H1 (cell line): ENCODE results near the gene RAB3C. TPM values are rescaled to one million over a fixed set of nuclear protein-coding genes. Genes with fewer than 3 reads are reported as not detected.

Experiments
- CTCF ChIA-PET: fragments of 300-600 bp; sonication (Branson Sonifier 250); formaldehyde crosslinking; loops from one replicate; lab custom pipeline; 2021; ENCODE audit not compliant: partially characterized antibody; lab: Charles Lee
- POLR2A ChIA-PET: fragments of 300-600 bp; sonication (Branson Sonifier 250); formaldehyde crosslinking; loops from one replicate; lab custom pipeline; 2021; ENCODE audit warnings: inconsistent platforms; ENCODE audit not compliant: partially characterized antibody; lab: Charles Lee
- DNase-seq, 2 experiments: peaks; one replicate each; pipeline versions ENCODE4 v3.0.0 to v3.0.0-alpha.2; 2010 to 2022; ENCODE audit warnings: low spot score in 2 of 2, low read depth in 1 of 2, mixed read lengths in 1 of 2
- FAIRE-seq: peaks from 2 replicates; lab custom pipeline; 2011; peaks lifted over from hg19 to GRCh38; lab: Jason Lieb, UNC
- H2AFZ ChIP-seq: 2 replicates; pipeline ENCODE4 v1.8.1; 2012; ENCODE audit warnings: low read length, inconsistent platforms
- H2AK5ac ChIP-seq: 2 replicates; pipeline ENCODE4 v1.6.1; 2013; ENCODE audit warnings: low read depth, low read length
- H2BK120ac ChIP-seq: replicated peaks from 2 replicates; pipeline ENCODE3; 2013; ENCODE audit warnings: low read depth, low read length, inconsistent platforms
- H2BK12ac ChIP-seq: 2 replicates; pipeline ENCODE4 v1.6.1; 2013; ENCODE audit warnings: low read depth, low read length
- H2BK15ac ChIP-seq: 2 replicates; pipeline ENCODE4 v1.6.1; 2013; ENCODE audit warnings: low read length
- H2BK20ac ChIP-seq: 2 replicates; pipeline ENCODE4 v1.6.1; 2013; ENCODE audit warnings: low read length
- H2BK5ac ChIP-seq: 2 replicates; pipeline ENCODE4 v1.6.1; 2013; ENCODE audit warnings: low read depth, low read length
- H3K14ac ChIP-seq: 2 replicates; pipeline ENCODE4 v1.6.1; 2013; ENCODE audit warnings: inconsistent platforms; ENCODE audit not compliant: insufficient read length
- H3K18ac ChIP-seq: 2 replicates; pipeline ENCODE4 v1.6.1; 2013; ENCODE audit warnings: low read length; ENCODE audit errors: extremely low read depth
- H3K23ac ChIP-seq: 2 replicates; pipeline ENCODE4 v1.6.1; 2013; ENCODE audit warnings: inconsistent platforms; ENCODE audit not compliant: insufficient read length
- H3K23me2 ChIP-seq: 2 replicates; pipeline ENCODE4 v1.6.1; 2013; ENCODE audit warnings: low read depth, low read length
- H3K27ac ChIP-seq: 2 replicates; pipeline ENCODE4 v1.6.1; 2011; ENCODE audit warnings: low read depth, low read length, inconsistent platforms
- H3K27me3 ChIP-seq, 4 experiments: replicated peaks in 1 of 4; 1 replicate in 1 of 4; 2 replicates in 3 of 4; pipeline versions ENCODE4 v1.6.1 to v1.8.1; 2011 to 2013; ENCODE audit warnings: low read length in 3 of 4, mild to moderate bottlenecking in 3 of 4, inconsistent platforms in 2 of 4, mixed read lengths in 2 of 4, moderate library complexity in 1 of 4; ENCODE audit not compliant: control insufficient read depth in 3 of 4, insufficient read depth in 3 of 4; ENCODE audit errors: extremely low read depth in 1 of 4
- H3K36me3 ChIP-seq, 4 experiments: 2 replicates each; pipeline versions ENCODE4 v1.6.1 to v1.8.1; 2011 to 2013; ENCODE audit warnings: mild to moderate bottlenecking in 4 of 4, low read length in 3 of 4, moderate library complexity in 2 of 4, control low read depth in 1 of 4, inconsistent platforms in 1 of 4; ENCODE audit not compliant: insufficient read depth in 4 of 4, control insufficient read depth in 2 of 4
- H3K4ac ChIP-seq: replicated peaks from 2 replicates; pipeline ENCODE3; 2013; ENCODE audit warnings: low read length, low read depth, mixed read lengths, inconsistent platforms; ENCODE audit not compliant: insufficient read length
- H3K4me1 ChIP-seq, 4 experiments: replicated peaks in 1 of 4; 1 replicate in 1 of 4; 2 replicates in 3 of 4; pipeline versions ENCODE4 v1.6.1 to v1.8.1; 2011 to 2013; ENCODE audit warnings: low read length in 3 of 4, inconsistent platforms in 2 of 4, mixed read lengths in 1 of 4; ENCODE audit not compliant: insufficient read depth in 4 of 4, control insufficient read depth in 3 of 4
- H3K4me2 ChIP-seq, 2 experiments: 2 replicates each; pipeline versions ENCODE4 v1.6.1 to v1.8.1; 2011 to 2013; ENCODE audit warnings: low read depth in 2 of 2, low read length in 2 of 2, control low read depth in 1 of 2, inconsistent platforms in 1 of 2, mild to moderate bottlenecking in 1 of 2; ENCODE audit not compliant: insufficient read depth in 1 of 2
- H3K4me3 ChIP-seq, 4 experiments: fragments of 200-600, 300-600 bp in 1 of 4; sonication (generic), shearing (Covaris generic), sonication (Bioruptor Twin) in 1 of 4; 2 replicates each; pipeline versions ENCODE4 v1.5.1 to v1.8.1; 2011 to 2016; ENCODE audit warnings: low read length in 4 of 4, low read depth in 3 of 4, control low read depth in 2 of 4, inconsistent platforms in 2 of 4, mild to moderate bottlenecking in 2 of 4, mixed read lengths in 1 of 4, moderate library complexity in 1 of 4; ENCODE audit not compliant: insufficient read depth in 2 of 4; ENCODE audit errors: extremely low read depth in 1 of 4
- H3K56ac ChIP-seq: replicated peaks from 2 replicates; pipeline ENCODE3; 2013; ENCODE audit warnings: low read depth, mild to moderate bottlenecking, mixed read lengths, low read length, inconsistent platforms; ENCODE audit not compliant: insufficient read length
- H3K79me1 ChIP-seq: 2 replicates; pipeline ENCODE4 v1.6.1; 2013; ENCODE audit warnings: low read depth, low read length, control low read depth
- H3K79me2 ChIP-seq, 2 experiments: 2 replicates each; pipeline versions ENCODE4 v1.6.1 to v1.8.1; 2012 to 2013; ENCODE audit warnings: low read length in 2 of 2, mild to moderate bottlenecking in 2 of 2, inconsistent platforms in 1 of 2; ENCODE audit not compliant: insufficient read depth in 2 of 2, control insufficient read depth in 1 of 2
- H3K9ac ChIP-seq, 4 experiments: replicated peaks in 1 of 4; 1 replicate in 1 of 4; 2 replicates in 3 of 4; pipeline versions ENCODE4 v1.6.1 to v1.8.1; 2011 to 2013; ENCODE audit warnings: low read depth in 3 of 4, low read length in 3 of 4, control low read depth in 2 of 4, mild to moderate bottlenecking in 2 of 4, moderate library complexity in 2 of 4, inconsistent platforms in 1 of 4; ENCODE audit errors: extremely low read depth in 1 of 4
- H3K9me3 ChIP-seq, 2 experiments: 2 replicates each; pipeline versions ENCODE4 v1.6.1 to v1.8.1; 2012 to 2013; ENCODE audit warnings: mild to moderate bottlenecking in 2 of 2, moderate library complexity in 2 of 2, control low read depth in 1 of 2, inconsistent platforms in 1 of 2, low read depth in 1 of 2, low read length in 1 of 2, mixed read lengths in 1 of 2; ENCODE audit not compliant: insufficient read depth in 2 of 2
- H4K20me1 ChIP-seq, 2 experiments: replicated peaks in 1 of 2; 2 replicates each; pipeline versions ENCODE3 to v1.8.1; 2011 to 2013; ENCODE audit warnings: inconsistent platforms in 2 of 2, low read length in 2 of 2, mild to moderate bottlenecking in 1 of 2; ENCODE audit not compliant: insufficient read depth in 2 of 2, control insufficient read depth in 1 of 2
- H4K5ac ChIP-seq: 2 replicates; pipeline ENCODE4 v1.6.1; 2013; ENCODE audit warnings: low read length, low read depth, mixed read lengths, inconsistent platforms; ENCODE audit not compliant: insufficient read length
- H4K8ac ChIP-seq: 2 replicates; pipeline ENCODE4 v1.8.0; 2013; ENCODE audit warnings: mild to moderate bottlenecking, moderate library complexity, low read length, inconsistent platforms; ENCODE audit not compliant: insufficient read depth; ENCODE audit errors: extremely low read depth
- H4K91ac ChIP-seq: replicated peaks from 2 replicates; pipeline ENCODE3; 2013; ENCODE audit warnings: low read length, mixed read lengths, inconsistent platforms; ENCODE audit not compliant: insufficient read length
- BCL11A ChIP-seq, 2 experiments: IDR thresholded peaks; one replicate each; pipeline ENCODE4 v1.6.1; 2011; ENCODE audit warnings: low read depth in 2 of 2, low read length in 2 of 2, mild to moderate bottlenecking in 2 of 2
- CBX5 ChIP-seq: fragments of 300-800, 300-1000 bp; sonication (generic); IDR thresholded peaks from 2 replicates; pipeline ENCODE4 v1.7.1; 2016; ENCODE audit warnings: antibody characterized with exemption, low read length, low read depth
- KDM1A ChIP-seq: fragments of 200-600, 300-600 bp; sonication (generic); IDR thresholded peaks from 2 replicates; pipeline ENCODE4 v1.7.1; 2016; ENCODE audit warnings: mild to moderate bottlenecking, low read length, borderline replicate concordance
- POLR2A ChIP-seq, 2 experiments: IDR thresholded peaks; 1 replicate in 1 of 2; 2 replicates in 1 of 2; pipeline ENCODE4 v1.6.1; 2011; ENCODE audit warnings: low read depth in 2 of 2, low read length in 2 of 2, mild to moderate bottlenecking in 2 of 2; ENCODE audit errors: control extremely low read depth in 1 of 2
- POLR2AphosphoS5 ChIP-seq: IDR thresholded peaks from 2 replicates; pipeline ENCODE4 v1.6.1; 2011; ENCODE audit warnings: low read depth, low read length
- SIRT6 ChIP-seq: IDR thresholded peaks from one replicate; pipeline ENCODE4 v1.7.1; 2012; ENCODE audit warnings: low read length, inconsistent platforms
- TAF7 ChIP-seq: optimal IDR thresholded peaks from 2 replicates; pipeline ENCODE3; 2011; ENCODE audit warnings: low read depth, mild to moderate bottlenecking, inconsistent platforms, low read length, moderate library complexity, borderline replicate concordance
- TCF12 ChIP-seq: IDR thresholded peaks from 2 replicates; pipeline ENCODE4 v1.6.1; 2011; ENCODE audit warnings: low read depth, mild to moderate bottlenecking, low read length
- USF2 ChIP-seq: IDR thresholded peaks from 2 replicates; pipeline ENCODE4 v1.6.1; 2011; ENCODE audit warnings: low read length, improper control_type of control experiment
- WGBS, 2 experiments: shearing (Covaris generic) in 1 of 2; methylation state at CpG; one replicate each; pipeline versions ENCODE4 v1.1.6 to v1.1.7; 2013 to 2015; ENCODE audit warnings: low lambda C conversion rate in 2 of 2, mixed read lengths in 2 of 2, inconsistent platforms in 1 of 2, low coverage in 1 of 2, missing lambda C conversion rate in 1 of 2; ENCODE audit not compliant: insufficient replicate concordance in 2 of 2, insufficient coverage in 1 of 2, insufficient read length in 1 of 2; ENCODE audit errors: extremely low coverage in 1 of 2, missing lambda C conversion rate in 1 of 2; 5-methylcytosine and 5-hydroxymethylcytosine counted together
- polyA plus RNA-seq, 7 experiments: library from polyadenylated mRNA; depleted of rRNA in 3 of 7; stranded (reverse) in 5 of 7; unstranded in 2 of 7; fragments of >200 nt in 5 of 7; fragments of 200-250 nt in 2 of 7; gene quantifications; 1 replicate in 5 of 7; 2 replicates in 1 of 7; 4 replicates in 1 of 7; pipeline versions ENCODE4 v1.2.1 to v1.2.3, GENCODE V29; 2011 to 2013; ENCODE audit warnings: missing spikeins in 2 of 7, mixed read lengths in 2 of 7
- total RNA-seq: library from RNA; stranded (reverse); fragmentation: NEBNext Ultra II Directional; extraction: Animal tissue kit (Norgen Biotek cat#: 25700); gene quantifications from 2 replicates; pipeline ENCODE4 v1.2.1, GENCODE V29; 2021
- TF ChIP-seq, protein P1 (sequence below): IDR thresholded peaks from 2 replicates; pipeline ENCODE4 v1.6.1; 2012; ENCODE audit warnings: inconsistent platforms

RAB3C gene
- total and polyA plus RNA-seq, 2 of the 8 experiments (the other 6 are each of a cell fraction or from before 2014, with no cell fraction given) = 14.7 to 18.3 TPM

GRCh38 chr5:58671155-58671554 lies 88.3 kb downstream of the RAB3C start:
- no peak overlapping the region for H2BK5ac ChIP-seq
- no peak overlapping the region for H3K9ac ChIP-seq
- CTCF ChIA-PET = no interaction called here
- no peaks in the 10 kb centered on the region for H3K79me1 ChIP-seq
- H2AK5ac ChIP-seq = no peak overlapping the region
- no peak for TF ChIP-seq POLR2A (IDR thresholded peaks at IDR 0.05; ENCODE audit: control extremely low read depth in 1 of 2, low read depth in 2 of 2, low read length in 2 of 2)
- TF ChIP-seq POLR2AphosphoS5 = no peak
- TF ChIP-seq BCL11A (IDR thresholded peaks at IDR 0.05; ENCODE audit: low read depth in 2 of 2, low read length in 2 of 2) = no peak
- TF ChIP-seq CBX5 = no peak
- TF ChIP-seq TCF12 = no peak
- TF ChIP-seq, protein P1, sequence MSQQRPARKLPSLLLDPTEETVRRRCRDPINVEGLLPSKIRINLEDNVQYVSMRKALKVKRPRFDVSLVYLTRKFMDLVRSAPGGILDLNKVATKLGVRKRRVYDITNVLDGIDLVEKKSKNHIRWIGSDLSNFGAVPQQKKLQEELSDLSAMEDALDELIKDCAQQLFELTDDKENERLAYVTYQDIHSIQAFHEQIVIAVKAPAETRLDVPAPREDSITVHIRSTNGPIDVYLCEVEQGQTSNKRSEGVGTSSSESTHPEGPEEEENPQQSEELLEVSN = no peak
- no peak for TF ChIP-seq TAF7
- no peak for TF ChIP-seq SIRT6
- no peak for TF ChIP-seq KDM1A
- TF ChIP-seq USF2 = no peak
- TF ChIP-seq, all 59 proteins: peak for 0
- DNase-seq (no peak), FAIRE-seq (no peak)
- Histone ChIP-seq H3K27ac (no peak overlapping the region), H3K4me3 (no peak overlapping the region), H4K5ac (no peak overlapping the region), H2AFZ (no peak overlapping the region), H3K27me3 (no peaks in the 10 kb centered on the region), H3K56ac (no peak overlapping the region), H2BK20ac (no peak overlapping the region), H3K23ac (no peak overlapping the region), H2BK15ac (no peak overlapping the region), H2BK12ac (no peak overlapping the region), H4K91ac (no peak overlapping the region), H4K20me1 (no peaks in the 10 kb centered on the region), H3K4me1 (no peaks in the 10 kb centered on the region), H2BK120ac (no peak overlapping the region), H3K23me2 (no peaks in the 10 kb centered on the region), H3K4me2 (no peak overlapping the region), H3K79me2 (no peaks in the 10 kb centered on the region), H3K4ac (no peak overlapping the region), H3K18ac (no peak overlapping the region), H3K36me3 (no peaks in the 10 kb centered on the region), H3K9me3 (no peaks in the 10 kb centered on the region), H3K14ac (no peak overlapping the region), H4K8ac (no peak overlapping the region)
- POLR2A ChIA-PET = no interaction called here
- 94% methylated on average over 4 of the region's 4 CpGs; no CpG with 5 or more reads in 1 of the 2 experiments for WGBS, 2 experiments
